K562 (cell line): Measurements from ENCODE around the gene DRC3. TPM values are rescaled to one million over a fixed set of nuclear protein-coding genes. Genes with fewer than 3 reads are reported as not detected.

Experiments
- ATAC-seq: fragments of 200-7000 bp; cut with Tn5 transposase; 3 replicates; pipeline ENCODE4 v1.9.1; 2020; ENCODE audit warnings: moderate library complexity
- BruUV-seq: library from RNA; stranded (reverse); fragments of 400-500 nt; replicated peaks from 2 replicates; lab custom pipeline; 2021; lab: Mats Ljungman, UMichigan
- CTCF ChIA-PET: fragments of 300-600 bp; formaldehyde crosslinking; extraction: SDS; loops from one replicate; lab custom pipeline; 2021; ENCODE audit warnings: low intra/inter-chr PET ratio; lab: Yijun Ruan, JAX
- POLR2A ChIA-PET: fragments of 300-600, 350-650 bp; sonication (Branson Sonifier 250); formaldehyde crosslinking; extraction: SDS; loops from one replicate; lab custom pipeline; 2021; ENCODE audit warnings: antibody characterized with exemption, inconsistent platforms; lab: Yijun Ruan, JAX
- DNase-seq, 4 experiments: peaks; one replicate each; pipeline versions ENCODE4 v3.0.0 to v3.0.0-alpha.2; 2011 to 2018; ENCODE audit warnings: low spot score in 3 of 4, mixed read lengths in 3 of 4; ENCODE audit errors: extremely low read depth in 1 of 4
- FAIRE-seq: peaks from 2 replicates; lab custom pipeline; 2011; peaks lifted over from hg19 to GRCh38; lab: Jason Lieb, UNC
- H2AFZ ChIP-seq: 2 replicates; pipeline ENCODE4 v1.6.0; 2011; ENCODE audit warnings: low read depth, low read length, control low read depth, inconsistent platforms
- H3K27ac ChIP-seq: fragments of 200-600 bp; 3 replicates; pipeline ENCODE4 v1.8.0; 2011; ENCODE audit warnings: low read depth, mild to moderate bottlenecking, control low read depth, inconsistent platforms, low read length, moderate library complexity, mixed read lengths; ENCODE audit errors: extremely low read depth
- H3K27me3 ChIP-seq, 2 experiments: fragments of 300-600 bp in 1 of 2; 2 replicates in 1 of 2; 3 replicates in 1 of 2; pipeline versions ENCODE4 v1.6.0 to v1.8.0; 2011; ENCODE audit warnings: inconsistent platforms in 2 of 2, low read length in 2 of 2, mild to moderate bottlenecking in 1 of 2, mixed read lengths in 1 of 2, moderate library complexity in 1 of 2; ENCODE audit not compliant: control insufficient read depth in 2 of 2, insufficient read depth in 2 of 2
- H3K36me3 ChIP-seq: fragments of 300-600 bp; 3 replicates; pipeline ENCODE4 v1.8.0; 2011; ENCODE audit warnings: mild to moderate bottlenecking, low read length, inconsistent platforms; ENCODE audit not compliant: control insufficient read depth, insufficient read depth
- H3K4me1 ChIP-seq, 2 experiments: fragments of 200-600 bp in 1 of 2; replicated peaks in 1 of 2; 2 replicates in 1 of 2; 3 replicates in 1 of 2; pipeline versions ENCODE4 v1.5.1 to v1.8.0; 2011; ENCODE audit warnings: inconsistent platforms in 2 of 2, low read length in 2 of 2, mild to moderate bottlenecking in 1 of 2, mixed read lengths in 1 of 2, moderate library complexity in 1 of 2; ENCODE audit not compliant: control insufficient read depth in 2 of 2, insufficient read depth in 2 of 2
- H3K4me2 ChIP-seq: 2 replicates; pipeline ENCODE4 v1.6.1; 2011; ENCODE audit warnings: low read length, control low read depth, inconsistent platforms, mixed read lengths; ENCODE audit not compliant: insufficient read depth
- H3K4me3 ChIP-seq: fragments of 200-600 bp; sonication (generic), shearing (Covaris generic); 2 replicates; pipeline ENCODE4 v1.5.1; 2016; ENCODE audit warnings: control low read depth, inconsistent platforms
- H3K79me2 ChIP-seq: fragments of 200-600 bp; 3 replicates; pipeline ENCODE4 v1.8.0; 2011; ENCODE audit warnings: low read length, inconsistent platforms; ENCODE audit not compliant: control insufficient read depth, insufficient read depth
- H3K9ac ChIP-seq, 2 experiments: 2 replicates each; pipeline versions ENCODE4 v1.6.0 to v1.6.1; 2011; ENCODE audit warnings: low read depth in 2 of 2, low read length in 2 of 2, control low read depth in 1 of 2, inconsistent platforms in 1 of 2, mild to moderate bottlenecking in 1 of 2, mixed read lengths in 1 of 2; ENCODE audit not compliant: insufficient read depth in 1 of 2
- H3K9me1 ChIP-seq: one replicate; pipeline ENCODE4 v1.6.0; 2011; ENCODE audit warnings: inconsistent platforms, mild to moderate bottlenecking, low read length, moderate library complexity; ENCODE audit not compliant: control insufficient read depth, insufficient read depth
- H3K9me3 ChIP-seq: replicated peaks from 2 replicates; pipeline ENCODE4 v1.5.1; 2011; ENCODE audit warnings: low read depth, low read length, inconsistent platforms; ENCODE audit not compliant: control insufficient read depth, insufficient read depth
- H4K20me1 ChIP-seq: replicated peaks from 2 replicates; pipeline ENCODE4 v1.6.1; 2011; ENCODE audit warnings: low read length, inconsistent platforms, mixed read lengths; ENCODE audit not compliant: control insufficient read depth, insufficient read depth
- BCOR ChIP-seq: fragments of 450-650 bp; IDR thresholded peaks from 2 replicates; pipeline ENCODE4 v1.6.1; 2016
- GABPB1 ChIP-seq: sonication (generic); formaldehyde crosslinking; IDR thresholded peaks from 2 replicates; pipeline ENCODE4 v1.8.0; 2022; ENCODE audit warnings: mild to moderate bottlenecking, missing genetic modification reagents
- KDM1A ChIP-seq, 2 experiments: fragments of 450-650 bp; IDR thresholded peaks; 2 replicates each; pipeline ENCODE4 v1.6.1; 2016; ENCODE audit warnings: mild to moderate bottlenecking in 2 of 2
- KDM4B ChIP-seq, 2 experiments: fragments of 450-650 bp in 1 of 2; sonication (generic) in 1 of 2; IDR thresholded peaks; 2 replicates each; pipeline ENCODE4 v1.6.1; 2016 to 2017; ENCODE audit warnings: borderline replicate concordance in 2 of 2, antibody characterized with exemption in 1 of 2, low read depth in 1 of 2, mild to moderate bottlenecking in 1 of 2
- KLF6 ChIP-seq: fragments of 250-450 bp; sonication (Bioruptor Pico); IDR thresholded peaks from 2 replicates; pipeline ENCODE4 v1.4.0; 2020; ENCODE audit warnings: mild to moderate bottlenecking, moderate library complexity, borderline replicate concordance
- L3MBTL2 ChIP-seq: fragments of 450-650 bp; IDR thresholded peaks from 2 replicates; pipeline ENCODE4 v1.6.1; 2016; ENCODE audit warnings: mild to moderate bottlenecking, moderate library complexity
- NELFE ChIP-seq: IDR thresholded peaks from 2 replicates; pipeline ENCODE4 v1.6.1; 2011; ENCODE audit warnings: mild to moderate bottlenecking; ENCODE audit not compliant: insufficient read depth, insufficient read length
- ZBTB11 ChIP-seq, 3 experiments: fragments of 200-800 bp in 1 of 3; fragments of 250-450 bp in 1 of 3; fragments of 450-650 bp in 1 of 3; sonication (Bioruptor Pico) in 1 of 3; sonication (Bioruptor generic) in 1 of 3; formaldehyde crosslinking in 1 of 3; IDR thresholded peaks; 2 replicates each; pipeline versions ENCODE4 v1.6.1 to v1.8.0; 2016 to 2022; ENCODE audit warnings: mild to moderate bottlenecking in 2 of 3, missing genetic modification characterization in 2 of 3, missing compliant biosample characterization in 1 of 3, moderate library complexity in 1 of 3
- WGBS: fragments of 100-300 bp; shearing (Covaris generic); methylation state at CpG from one replicate; pipeline ENCODE4 v1.1.6; 2016; ENCODE audit warnings: low coverage, mixed read lengths; ENCODE audit not compliant: insufficient coverage; ENCODE audit errors: missing lambda C conversion rate; 5-methylcytosine and 5-hydroxymethylcytosine counted together
- in situ Hi-C: fragments of 300-500 bp; cut with MboI; formaldehyde crosslinking; loops from 4 replicates; pipeline ENCODE4 v1.15.0; 2018; ENCODE audit warnings: inconsistent platforms, mixed read lengths
- intact Hi-C: fragments of 100-400 bp; cut with micrococcal nuclease; formaldehyde crosslinking; loops from 2 replicates; pipeline ENCODE4 v1.14.2; 2022
- polyA plus RNA-seq, 8 experiments: library from polyadenylated mRNA; depleted of rRNA in 4 of 8; stranded (reverse) in 5 of 8; unstranded in 3 of 8; fragments of >200 nt; fragmentation: Nextera tagmentation in 2 of 8; fragmentation: Illumina TruSeq in 1 of 8; extraction: Ambion mirVana in 2 of 8; extraction: Trizol in 1 of 8; gene quantifications; 2 replicates each; pipeline versions ENCODE4 v1.2.1 to v1.2.3, GENCODE V29; 2011 to 2014; ENCODE audit warnings: inconsistent platforms in 1 of 8, missing spikeins in 1 of 8
- total RNA-seq, 7 experiments: library from RNA; depleted of rRNA in 6 of 7; stranded (reverse); fragments of >200 nt in 6 of 7; fragmentation: Illumina TruSeq in 2 of 7; extraction: Trizol in 2 of 7; gene quantifications; 2 replicates each; pipeline versions ENCODE4 v1.2.1 to v1.2.3, GENCODE V29; 2011 to 2021; ENCODE audit warnings: low replicate concordance in 1 of 7

The DRC3 gene
- total and polyA plus RNA-seq, 9 of the 15 experiments (the other 6 are each of a cell fraction or from before 2014, with no cell fraction given): 0.10 to 0.84 (median 0.30) TPM; not detected in 3

GRCh38 chr17:18038861-18039534 lies 66.3 kb downstream of the DRC3 start, which contains the start of the genes ATPAF2 and GID4 (continued):
- TF ChIP-seq ZBTB11 (CRISPR knock-in tag; IDR thresholded peaks at IDR 0.05) (peak in 1 of 3 experiments; percentile 71; a peak in 2 of 6 replicates), L3MBTL2 (peak; percentile 39; the same call in 1 of the 2 replicates)

- no TSS peak for BruUV-seq
- peak overlapping the region; percentile 74 for H3K4me2 ChIP-seq
- H3K9me1 ChIP-seq: no peaks in the 10 kb centered on the region
- H3K9ac ChIP-seq: peak overlapping the region; percentile 63 to 93
- peak overlapping the region; percentile 51 for H2AFZ ChIP-seq
- peak overlapping the region; percentile 67 for H3K27ac ChIP-seq
- POLR2A ChIA-PET: no interaction called here
- FAIRE-seq (no peak), ATAC-seq (peak; percentile 45), DNase-seq (peak in 2 of 4 experiments; percentile 44 to 83)
- CTCF ChIA-PET: no interaction called here
- peak overlapping the region; percentile 72 for H3K4me3 ChIP-seq
- peaks cover 5% of the 10 kb centered on the region; the same call in 1 of the 3 replicates for H3K36me3 ChIP-seq
- H4K20me1 ChIP-seq: no peaks in the 10 kb centered on the region; the same call in 1 of the 2 replicates
- H3K27me3 ChIP-seq: no peaks in the 10 kb centered on the region
- in situ Hi-C loops: no loop called here
- intact Hi-C loops: loop anchor here (5.0 kb wide), 2 partner anchors 48 to 357 kb away; partner anchors contain the start of genes DRG2 and RAI1
- WGBS: 0% methylated on average over 31 of the region's 81 CpGs
- H3K4me1 ChIP-seq: peaks cover 24 to 38% of the 10 kb centered on the region in 2 experiments; a peak in 4 of 5 replicates
- peaks cover 46% of the 10 kb centered on the region for H3K79me2 ChIP-seq
- no peaks in the 10 kb centered on the region for H3K9me3 ChIP-seq
- TF ChIP-seq NELFE: no peak
- TF ChIP-seq KDM1A (IDR thresholded peaks at IDR 0.05): no peak
- no peak for TF ChIP-seq KLF6 (CRISPR knock-in tag)
- TF ChIP-seq BCOR: no peak
- 0 out of 4 replicates have a peak, but pooled peaks of 1 of the 2 experiments have one; percentile 11 for TF ChIP-seq KDM4B (IDR thresholded peaks at IDR 0.05; ENCODE audit: borderline replicate concordance in 2 of 2, low read depth in 1 of 2)
- TF ChIP-seq GABPB1: no peak
These were observed 67.0 kb downstream of the DRC3 start for GRCh38 chr17:18039535-18040260.
